Measurements from ENCODE around the gene ASIC1.

- TF ChIP-seq HMG20B (CRISPR knock-in tag; conservative IDR thresholded peaks at IDR 0.05) (no peak), ZSCAN25 (CRISPR knock-in tag; IDR thresholded peaks at IDR 0.05) (no peak), POLR2A (IDR thresholded peaks at IDR 0.05; ENCODE audit: insufficient read depth in 1 of 2, low read depth in 2 of 2, low read length in 2 of 2) (no peak), NFE2L1 (CRISPR knock-in tag; IDR thresholded peaks at IDR 0.05; ENCODE audit: borderline replicate concordance) (no peak), CREB1 (IDR thresholded peaks at IDR 0.05) (no peak), CREB1 (CRISPR knock-in tag; IDR thresholded peaks at IDR 0.05) (no peak), ZNF280B (CRISPR knock-in tag; IDR thresholded peaks at IDR 0.05; ENCODE audit: borderline replicate concordance) (no peak), ATF3 (CRISPR knock-in tag; IDR thresholded peaks at IDR 0.05) (no peak), FOXK1 (CRISPR knock-in tag; IDR thresholded peaks at IDR 0.05; ENCODE audit: borderline replicate concordance, low read depth) (no peak), CTCF (CRISPR knock-in tag; IDR thresholded peaks at IDR 0.05) (no peak)
Measured at GRCh38 chr12:50040657-50041056, 16.7 kb upstream of the ASIC1 start.

All from HepG2 (cell line).